ENCODE data around the gene FHL3. TPM values are rescaled to one million over a fixed set of nuclear protein-coding genes. Genes with fewer than 3 reads are reported as not detected.

FHL3 gene
- total and polyA plus RNA-seq, 9 of the 15 experiments (the other 6 are each of a cell fraction or from before 2014, with no cell fraction given) = 6.1 to 144 (median 34.1) TPM

DNA sequence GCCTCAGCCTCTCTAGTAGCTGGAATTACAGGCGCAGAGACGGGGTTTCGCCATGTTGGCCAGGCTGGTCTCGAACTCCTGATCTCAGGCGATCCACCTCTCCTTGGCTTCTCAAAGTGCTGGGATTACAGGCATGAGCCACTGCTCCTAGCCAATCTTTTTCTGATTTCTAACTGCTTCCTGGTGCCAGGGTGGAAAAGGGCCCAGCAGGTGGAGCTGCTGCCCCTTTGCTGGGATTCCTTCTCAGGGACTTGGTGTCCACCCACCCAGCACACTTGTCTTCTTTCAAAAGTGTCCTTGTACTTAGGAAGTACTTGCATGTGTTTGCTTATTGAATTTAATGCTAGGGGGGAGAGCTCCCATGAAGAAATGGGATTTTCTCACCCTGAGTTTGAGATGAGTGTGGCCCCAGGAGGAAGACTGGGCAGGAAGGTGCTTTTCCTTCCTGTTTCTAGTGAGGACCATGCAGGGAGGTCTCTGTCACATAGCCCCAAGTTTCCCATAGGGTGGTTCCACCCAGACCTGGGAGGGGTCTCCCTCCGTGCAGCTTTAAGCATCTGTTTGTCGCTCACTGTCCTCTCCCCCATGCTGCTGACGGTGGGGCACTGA is 21.4 kb upstream of the FHL3 start:
- H4K20me1 ChIP-seq (replicated peaks; ENCODE audit: control insufficient read depth, insufficient read depth, low read length) = peaks cover 21% of the 10 kb centered on the region
- H3K9me3 ChIP-seq (replicated peaks; ENCODE audit: control insufficient read depth, insufficient read depth, low read depth, low read length) = no peaks in the 10 kb centered on the region
- peak overlapping the region in 1 of 2 experiments; percentile 42; a peak in 2 of 4 replicates for H3K9ac ChIP-seq (ENCODE audit: insufficient read depth in 1 of 2, low read depth in 2 of 2, low read length in 2 of 2)
- no TSS peak for BruUV-seq (replicated peaks)
- peaks cover 10 to 34% of the 10 kb centered on the region in 2 experiments; a peak in 4 of 5 replicates for H3K4me1 ChIP-seq (replicated peaks in 1 of 2; ENCODE audit: control insufficient read depth in 2 of 2, insufficient read depth in 2 of 2, low read length in 2 of 2)
- H3K4me2 ChIP-seq (ENCODE audit: insufficient read depth, low read length) = no peak overlapping the region
- no peak overlapping the region for H3K27ac ChIP-seq (ENCODE audit: extremely low read depth, low read depth, low read length)
- intact Hi-C loops (cut with micrococcal nuclease) (no loop called here), in situ Hi-C loops (cut with MboI) (loop anchor here (25.0 kb wide), 1 partner anchor 561 kb away; no protein-coding TSS in a partner anchor)
- WGBS (ENCODE audit: insufficient coverage, low coverage, missing lambda C conversion rate) = 83% methylated on average over 8 of the region's 8 CpGs
- DNase-seq (ENCODE audit: extremely low read depth in 1 of 4, low spot score in 3 of 4) (peak in 2 of 4 experiments; percentile 58 to 65), ATAC-seq (peak; percentile 69), FAIRE-seq (peak; percentile 80)
- H3K27me3 ChIP-seq (ENCODE audit: control insufficient read depth in 2 of 2, insufficient read depth in 2 of 2, low read length in 2 of 2) = no peaks in the 10 kb centered on the region
- peaks cover 3% of the 10 kb centered on the region; the same call in 1 of the 3 replicates for H3K79me2 ChIP-seq (ENCODE audit: control insufficient read depth, insufficient read depth, low read length)
- H3K4me3 ChIP-seq = no peak overlapping the region
- peaks cover 58% of the 10 kb centered on the region for H3K36me3 ChIP-seq (ENCODE audit: control insufficient read depth, insufficient read depth, low read length)
- POLR2A ChIA-PET = interaction anchor here (0.6 to 7.5 kb wide), 9 partner anchors 8 to 554 kb away, joined by 3 to 71 read pairs (median 7); partner anchors contain the start of gene UTP11
- H3K9me1 ChIP-seq (ENCODE audit: control insufficient read depth, insufficient read depth, low read length) = no peaks in the 10 kb centered on the region
- CTCF ChIA-PET (ENCODE audit: low intra/inter-chr PET ratio) = interaction anchor here (0.6 kb wide), 3 partner anchors 551 to 1054 kb away, joined by 3 to 5 read pairs (median 4); no protein-coding TSS in a partner anchor
- no peak overlapping the region for H2AFZ ChIP-seq (ENCODE audit: low read depth, low read length)
- TF ChIP-seq, protein P1, sequence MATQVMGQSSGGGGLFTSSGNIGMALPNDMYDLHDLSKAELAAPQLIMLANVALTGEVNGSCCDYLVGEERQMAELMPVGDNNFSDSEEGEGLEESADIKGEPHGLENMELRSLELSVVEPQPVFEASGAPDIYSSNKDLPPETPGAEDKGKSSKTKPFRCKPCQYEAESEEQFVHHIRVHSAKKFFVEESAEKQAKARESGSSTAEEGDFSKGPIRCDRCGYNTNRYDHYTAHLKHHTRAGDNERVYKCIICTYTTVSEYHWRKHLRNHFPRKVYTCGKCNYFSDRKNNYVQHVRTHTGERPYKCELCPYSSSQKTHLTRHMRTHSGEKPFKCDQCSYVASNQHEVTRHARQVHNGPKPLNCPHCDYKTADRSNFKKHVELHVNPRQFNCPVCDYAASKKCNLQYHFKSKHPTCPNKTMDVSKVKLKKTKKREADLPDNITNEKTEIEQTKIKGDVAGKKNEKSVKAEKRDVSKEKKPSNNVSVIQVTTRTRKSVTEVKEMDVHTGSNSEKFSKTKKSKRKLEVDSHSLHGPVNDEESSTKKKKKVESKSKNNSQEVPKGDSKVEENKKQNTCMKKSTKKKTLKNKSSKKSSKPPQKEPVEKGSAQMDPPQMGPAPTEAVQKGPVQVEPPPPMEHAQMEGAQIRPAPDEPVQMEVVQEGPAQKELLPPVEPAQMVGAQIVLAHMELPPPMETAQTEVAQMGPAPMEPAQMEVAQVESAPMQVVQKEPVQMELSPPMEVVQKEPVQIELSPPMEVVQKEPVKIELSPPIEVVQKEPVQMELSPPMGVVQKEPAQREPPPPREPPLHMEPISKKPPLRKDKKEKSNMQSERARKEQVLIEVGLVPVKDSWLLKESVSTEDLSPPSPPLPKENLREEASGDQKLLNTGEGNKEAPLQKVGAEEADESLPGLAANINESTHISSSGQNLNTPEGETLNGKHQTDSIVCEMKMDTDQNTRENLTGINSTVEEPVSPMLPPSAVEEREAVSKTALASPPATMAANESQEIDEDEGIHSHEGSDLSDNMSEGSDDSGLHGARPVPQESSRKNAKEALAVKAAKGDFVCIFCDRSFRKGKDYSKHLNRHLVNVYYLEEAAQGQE (IDR thresholded peaks at IDR 0.05; ENCODE audit: borderline replicate concordance) = peak; percentile 50; the same call in 1 of the 2 replicates
- TF ChIP-seq, protein P1 (CRISPR knock-in tag; IDR thresholded peaks at IDR 0.05; ENCODE audit: low read depth) = no peak
- TF ChIP-seq BCOR (IDR thresholded peaks at IDR 0.05) (no peak), KLF16 (IDR thresholded peaks at IDR 0.05) (0 out of 2 replicates have a peak, but pooled peaks have one; percentile 15), ZFP1 (CRISPR knock-in tag; IDR thresholded peaks at IDR 0.05) (no peak), HNRNPL (IDR thresholded peaks at IDR 0.05; ENCODE audit: low read depth, low read length) (no peak), HES1 (IDR thresholded peaks at IDR 0.05; ENCODE audit: low read depth) (no peak), MAZ (CRISPR knock-in tag; conservative IDR thresholded peaks at IDR 0.05 in 1 of 2, IDR thresholded peaks at IDR 0.05 in 1 of 2) (0 out of 4 replicates have a peak, but pooled peaks of 1 of the 2 experiments have one; percentile 22)
- TF ChIP-seq, protein P2, sequence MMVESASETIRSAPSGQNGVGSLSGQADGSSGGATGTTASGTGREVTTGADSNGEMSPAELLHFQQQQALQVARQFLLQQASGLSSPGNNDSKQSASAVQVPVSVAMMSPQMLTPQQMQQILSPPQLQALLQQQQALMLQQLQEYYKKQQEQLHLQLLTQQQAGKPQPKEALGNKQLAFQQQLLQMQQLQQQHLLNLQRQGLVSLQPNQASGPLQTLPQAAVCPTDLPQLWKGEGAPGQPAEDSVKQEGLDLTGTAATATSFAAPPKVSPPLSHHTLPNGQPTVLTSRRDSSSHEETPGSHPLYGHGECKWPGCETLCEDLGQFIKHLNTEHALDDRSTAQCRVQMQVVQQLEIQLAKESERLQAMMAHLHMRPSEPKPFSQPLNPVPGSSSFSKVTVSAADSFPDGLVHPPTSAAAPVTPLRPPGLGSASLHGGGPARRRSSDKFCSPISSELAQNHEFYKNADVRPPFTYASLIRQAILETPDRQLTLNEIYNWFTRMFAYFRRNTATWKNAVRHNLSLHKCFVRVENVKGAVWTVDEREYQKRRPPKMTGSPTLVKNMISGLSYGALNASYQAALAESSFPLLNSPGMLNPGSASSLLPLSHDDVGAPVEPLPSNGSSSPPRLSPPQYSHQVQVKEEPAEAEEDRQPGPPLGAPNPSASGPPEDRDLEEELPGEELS (CRISPR knock-in tag; IDR thresholded peaks at IDR 0.05; ENCODE audit: borderline replicate concordance) = no peak
